ENCODE data around the gene NPRL2.
A peak's percentile ranks its signal among the peaks of the same experiment; 100 is the strongest.
"Not testable (repeated sequence)": the region's sequence is repeated elsewhere in the genome, so short reads cannot be mapped to it uniquely, and the experiment has no call there.

Gene NPRL2

GRCh38 chr3:50319181-50319893 lies 31.2 kb downstream of the NPRL2 start:
- H3K4me3 ChIP-seq (ENCODE audit: low read depth, low read length), result no peak overlapping the region
- no peak for TF ChIP-seq CTCF (conservative IDR thresholded peaks at IDR 0.05; ENCODE audit: low read depth, low read length)
- no peak for DNase-seq (ENCODE audit: low read depth)

GRCh38 chr3:50318615-50319014 lies 32.0 kb downstream of the NPRL2 start:
- TF ChIP-seq CTCF (conservative IDR thresholded peaks at IDR 0.05; ENCODE audit: low read depth, low read length), result no peak
- no peak overlapping the region for H3K4me3 ChIP-seq (ENCODE audit: low read depth, low read length)
- no peak for DNase-seq (ENCODE audit: low read depth)

- no peak overlapping the region for H3K4me3 ChIP-seq (ENCODE audit: low read depth, low read length)
- no peak for TF ChIP-seq CTCF (conservative IDR thresholded peaks at IDR 0.05; ENCODE audit: low read depth, low read length)
- no peak for DNase-seq (ENCODE audit: low read depth)
These were observed 32.4 kb downstream of the NPRL2 start for GRCh38 chr3:50318163-50318562.

GRCh38 chr3:50317300-50317699 lies 33.3 kb downstream of the NPRL2 start:
- TF ChIP-seq CTCF (conservative IDR thresholded peaks at IDR 0.05; ENCODE audit: low read depth, low read length), result no peak
- no peak overlapping the region for H3K4me3 ChIP-seq (ENCODE audit: low read depth, low read length)
- no peak for DNase-seq (ENCODE audit: low read depth)

- no peak for TF ChIP-seq CTCF (conservative IDR thresholded peaks at IDR 0.05; ENCODE audit: low read depth, low read length)
- H3K4me3 ChIP-seq (ENCODE audit: low read depth, low read length), result no peak overlapping the region
- DNase-seq (ENCODE audit: low read depth), result peak; percentile 51
These were observed 33.8 kb downstream of the NPRL2 start for GRCh38 chr3:50316657-50317242.

- no peak overlapping the region for H3K4me3 ChIP-seq (ENCODE audit: low read depth, low read length)
- no peak for DNase-seq (ENCODE audit: low read depth)
- no peak for TF ChIP-seq CTCF (conservative IDR thresholded peaks at IDR 0.05; ENCODE audit: low read depth, low read length)
These were observed 35.8 kb downstream of the NPRL2 start for GRCh38 chr3:50314816-50315215.

- TF ChIP-seq CTCF (conservative IDR thresholded peaks at IDR 0.05; ENCODE audit: low read depth, low read length), result no peak
- DNase-seq (ENCODE audit: low read depth), result no peak
- no peak overlapping the region for H3K4me3 ChIP-seq (ENCODE audit: low read depth, low read length)
These were observed 36.2 kb downstream of the NPRL2 start for GRCh38 chr3:50314342-50314741.

GRCh38 chr3:50312041-50312440 lies 38.5 kb downstream of the NPRL2 start:
- not testable (repeated sequence) for H3K4me3 ChIP-seq (ENCODE audit: low read depth, low read length); DNase-seq (ENCODE audit: low read depth)

Measured in choroid plexus epithelial cell (primary cell).